NCI-H345 (cell line): Measurements from ENCODE around the gene TRAT1.

Source experiments
- DNase-seq: peaks from one replicate; lab custom pipeline; 2025; lab: John Stamatoyannopoulos, UW

TRAT1 gene

GRCh38 chr3:108861401-108861800, 38.8 kb downstream of the TRAT1 start:
- no peak for DNase-seq

DNA sequence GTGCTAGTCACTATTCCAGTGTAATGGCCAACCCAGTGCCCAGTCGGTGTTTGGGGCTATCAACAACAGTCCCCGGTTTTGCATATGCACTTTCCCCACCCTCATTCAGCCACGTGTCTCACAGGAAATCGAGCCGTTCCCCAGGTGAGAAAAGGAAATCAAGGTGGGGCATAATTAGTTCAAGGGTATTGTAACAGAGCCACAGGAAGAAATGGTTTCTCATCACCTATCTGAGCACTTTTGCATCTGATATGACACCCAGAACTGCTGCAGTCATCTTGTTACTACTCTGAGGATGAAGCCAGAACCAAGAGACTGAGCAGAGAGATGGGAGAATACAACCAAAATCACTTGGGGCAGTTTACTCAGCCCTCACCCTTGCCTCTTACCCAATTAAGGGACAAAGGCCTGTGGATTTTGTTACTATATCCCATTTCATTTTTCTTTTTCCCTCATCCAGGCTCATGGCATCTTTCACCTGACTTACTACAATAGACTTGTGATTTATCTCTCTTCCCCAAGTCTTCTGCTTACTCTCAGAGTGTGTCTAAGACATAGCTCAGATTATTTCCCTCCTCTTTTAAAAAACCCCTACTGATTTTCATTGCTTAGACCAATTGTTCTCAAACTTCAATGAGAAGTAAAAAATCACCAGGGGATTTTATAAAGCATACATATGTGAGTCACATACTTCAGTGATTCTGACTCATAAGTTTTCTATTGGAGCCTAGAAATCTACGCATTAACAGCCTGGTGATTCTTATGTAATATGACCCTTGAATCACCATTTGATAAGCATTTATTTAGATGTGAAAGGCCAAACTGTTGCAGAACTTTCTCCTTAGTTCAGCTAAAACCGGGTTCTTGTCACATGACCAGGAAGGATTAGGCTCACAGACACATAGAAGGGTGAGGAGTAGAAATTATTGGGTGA, 40.5 kb downstream of the TRAT1 start:
- DNase-seq = no peak

GRCh38 chr3:108863799-108864135, 41.2 kb downstream of the TRAT1 start:
- no peak for DNase-seq

- DNase-seq = no peak
Observed at GRCh38 chr3:108877901-108878300, 55.3 kb downstream of the TRAT1 start.

- no peak for DNase-seq
Observed at GRCh38 chr3:108879915-108880314, 57.3 kb downstream of the TRAT1 start.

GRCh38 chr3:108882762-108883161, 60.2 kb downstream of the TRAT1 start:
- DNase-seq = no peak

DNA sequence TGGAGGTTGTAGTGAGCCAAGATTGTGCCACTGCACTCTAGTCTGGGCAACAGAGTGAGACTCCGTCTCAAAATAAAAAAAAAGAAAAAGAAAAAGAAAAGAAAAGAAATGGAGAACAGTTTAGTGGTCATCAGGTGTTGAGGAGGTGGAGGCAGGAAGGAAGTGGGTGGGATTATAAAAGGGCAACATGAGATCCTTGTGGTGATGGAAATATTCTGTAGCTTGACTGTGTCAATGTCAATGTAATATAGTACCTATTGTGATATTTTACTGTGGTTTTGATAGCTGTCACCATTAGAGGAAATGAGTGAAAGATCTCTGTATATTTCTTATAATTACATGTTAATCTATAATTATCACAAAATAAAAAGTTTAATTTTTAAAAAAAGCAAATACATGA, 60.8 kb downstream of the TRAT1 start:
- DNase-seq = no peak

DNA sequence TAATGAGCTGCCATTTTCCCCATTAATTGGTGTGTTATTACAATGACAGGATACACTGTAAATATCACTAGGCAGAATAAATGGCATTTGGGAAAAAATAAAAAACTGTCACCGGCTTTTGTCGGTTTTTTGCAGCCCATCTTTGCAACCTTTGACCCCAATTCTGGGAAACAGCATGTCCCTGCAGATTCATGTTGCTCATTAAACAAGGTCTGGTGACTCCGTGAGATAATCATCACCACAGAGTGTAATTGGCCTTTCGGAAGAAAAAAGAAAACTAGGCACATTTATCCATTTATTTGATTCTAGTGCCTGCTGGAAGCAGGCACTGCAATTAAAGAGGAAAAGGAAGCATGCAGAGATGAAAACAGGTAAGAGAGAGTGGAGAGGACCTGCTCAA, 64.5 kb downstream of the TRAT1 start:
- DNase-seq = no peak

- DNase-seq = no peak
Observed at GRCh38 chr3:108887777-108888176, 65.2 kb downstream of the TRAT1 start.

- no peak for DNase-seq
Observed at GRCh38 chr3:108891833-108892232, 69.2 kb downstream of the TRAT1 start.

GRCh38 chr3:108894981-108895380, 72.4 kb downstream of the TRAT1 start:
- no peak for DNase-seq

GRCh38 chr3:108897883-108898282, 75.3 kb downstream of the TRAT1 start:
- DNase-seq = no peak

GRCh38 chr3:108899530-108899929, 76.9 kb downstream of the TRAT1 start:
- no peak for DNase-seq
